Hematopoietic multipotent progenitor cell treated with erythropoietin and hydrocortisone succinate and interleukin-3 and kit ligand, for 15 days (in vitro differentiated cells): ENCODE measurements around the gene TTC8.
"Not testable (repeated sequence)": the region's sequence is repeated elsewhere in the genome, so short reads cannot be mapped to it uniquely, and the experiment has no call there.

Source experiments
- DNase-seq: peaks from one replicate; pipeline ENCODE4 v3.0.0-alpha.2; 2015; ENCODE audit warnings: low spot score

TTC8 gene

GRCh38 chr14:88825078-88825458 is 617 bp downstream of the TTC8 start:
- no peak for DNase-seq

- no peak for DNase-seq
Measured at GRCh38 chr14:88825503-88825902, 1.1 kb downstream of the TTC8 start.

GRCh38 chr14:88829188-88829587 is 4.7 kb downstream of the TTC8 start:
- no peak for DNase-seq

GRCh38 chr14:88829685-88830302 is 5.3 kb downstream of the TTC8 start:
- DNase-seq, result no peak

GRCh38 chr14:88831284-88831683 is 6.8 kb downstream of the TTC8 start:
- no peak for DNase-seq

GRCh38 chr14:88834883-88835431 is 10.5 kb downstream of the TTC8 start:
- DNase-seq, result no peak

- no peak for DNase-seq
Measured at GRCh38 chr14:88835661-88836060, 11.2 kb downstream of the TTC8 start.

- DNase-seq, result no peak
Measured at GRCh38 chr14:88837495-88837894, 13.0 kb downstream of the TTC8 start.

- DNase-seq, result no peak
Measured at GRCh38 chr14:88838015-88838414, 13.6 kb downstream of the TTC8 start.

- no peak for DNase-seq
Measured at GRCh38 chr14:88840926-88841325, 16.5 kb downstream of the TTC8 start.

GRCh38 chr14:88841741-88842140 is 17.3 kb downstream of the TTC8 start:
- DNase-seq, result no peak

GRCh38 chr14:88842414-88842813 is 18.0 kb downstream of the TTC8 start:
- no peak for DNase-seq

GRCh38 chr14:88844980-88845491 is 20.6 kb downstream of the TTC8 start:
- DNase-seq, result no peak

GRCh38 chr14:88848571-88848970 is 24.1 kb downstream of the TTC8 start:
- no peak for DNase-seq

- DNase-seq, result no peak
Measured at GRCh38 chr14:88849716-88850115, 25.3 kb downstream of the TTC8 start.

GRCh38 chr14:88851587-88851986 is 27.1 kb downstream of the TTC8 start:
- no peak for DNase-seq

- no peak for DNase-seq
Measured at GRCh38 chr14:88852632-88853031, 28.2 kb downstream of the TTC8 start.

- DNase-seq, result no peak
Measured at GRCh38 chr14:88853129-88853528, 28.7 kb downstream of the TTC8 start.

GRCh38 chr14:88856786-88857366 is 32.4 kb downstream of the TTC8 start:
- no peak for DNase-seq

- not testable (repeated sequence) for DNase-seq
Measured at GRCh38 chr14:88857861-88858260, 33.4 kb downstream of the TTC8 start.

- DNase-seq, result not testable (repeated sequence)
Measured at GRCh38 chr14:88859118-88859517, 34.7 kb downstream of the TTC8 start.

- no peak for DNase-seq
Measured at GRCh38 chr14:88863167-88863566, 38.7 kb downstream of the TTC8 start.

GRCh38 chr14:88864198-88864597 is 39.7 kb downstream of the TTC8 start:
- DNase-seq, result no peak

GRCh38 chr14:88866305-88866704 is 41.9 kb downstream of the TTC8 start:
- no peak for DNase-seq
